Measurements from ENCODE around the gene CCL5.
A peak's percentile ranks its signal among the peaks of the same experiment; 100 is the strongest.

The CCL5 gene

DNA sequence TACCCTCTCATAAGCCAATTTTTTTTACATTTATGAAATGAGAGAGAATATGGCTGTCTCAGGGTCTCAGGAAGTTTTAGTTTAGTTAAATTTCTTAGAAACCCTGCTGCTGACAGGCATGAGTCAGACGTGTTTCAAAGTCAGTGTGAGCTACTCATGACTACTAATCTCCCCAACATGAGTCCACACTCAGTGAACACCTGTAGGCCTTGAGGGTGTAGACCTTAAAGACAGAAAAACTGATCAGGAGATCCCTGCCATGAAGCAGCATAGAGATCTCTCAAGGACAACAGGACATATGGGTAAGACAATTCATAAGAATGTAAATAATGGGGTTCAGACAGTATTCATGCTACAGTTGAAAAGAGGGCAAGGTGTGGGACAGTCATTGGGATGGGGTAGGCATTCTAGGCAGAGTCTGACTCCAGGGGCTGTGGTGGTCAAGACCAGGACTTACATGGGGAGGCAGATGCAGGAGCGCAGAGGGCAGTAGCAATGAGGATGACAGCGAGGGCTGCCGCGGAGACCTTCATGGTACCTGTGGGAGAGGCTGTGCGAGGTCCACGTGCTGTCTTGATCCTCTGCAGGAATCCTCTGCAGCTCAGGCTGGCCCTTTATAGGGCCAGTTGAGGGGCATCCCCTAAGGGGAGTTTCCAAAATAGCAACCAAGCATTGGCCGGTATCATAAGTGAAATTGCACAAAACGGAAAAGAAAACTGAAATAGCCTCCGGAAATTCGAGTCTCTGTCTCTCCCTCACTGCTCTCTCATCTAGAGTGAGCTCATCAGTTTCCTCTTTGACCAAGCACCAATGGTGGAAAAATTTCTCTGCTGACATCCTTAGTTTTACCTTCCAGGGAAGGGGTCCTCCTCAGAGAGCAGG is at the start of gene CCL5:
CCL5 (minus strand) TSS at position 588 of the 882 bp plus-strand sequence.
- DNase-seq: peak; percentile 40

DNA sequence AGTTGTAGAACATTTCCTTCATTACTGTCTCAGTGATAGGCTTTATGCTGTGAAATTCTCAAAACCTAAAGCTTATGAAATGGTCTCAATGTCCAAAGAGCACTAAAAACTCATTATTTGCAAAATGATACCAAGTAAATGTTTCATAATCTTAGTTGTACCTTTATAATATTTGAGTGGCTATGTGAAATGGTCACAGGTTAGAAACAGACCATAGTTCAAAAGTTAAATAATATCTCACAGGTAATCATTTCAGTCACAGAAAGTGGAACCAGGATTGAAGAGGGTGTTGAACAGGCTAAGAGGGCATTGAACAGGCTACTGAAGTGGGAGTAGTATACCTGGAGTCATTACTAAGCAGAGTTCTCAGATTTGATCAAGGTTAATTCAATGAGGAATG is 47.6 kb upstream of the CCL5 start:
- DNase-seq: no peak

DNA sequence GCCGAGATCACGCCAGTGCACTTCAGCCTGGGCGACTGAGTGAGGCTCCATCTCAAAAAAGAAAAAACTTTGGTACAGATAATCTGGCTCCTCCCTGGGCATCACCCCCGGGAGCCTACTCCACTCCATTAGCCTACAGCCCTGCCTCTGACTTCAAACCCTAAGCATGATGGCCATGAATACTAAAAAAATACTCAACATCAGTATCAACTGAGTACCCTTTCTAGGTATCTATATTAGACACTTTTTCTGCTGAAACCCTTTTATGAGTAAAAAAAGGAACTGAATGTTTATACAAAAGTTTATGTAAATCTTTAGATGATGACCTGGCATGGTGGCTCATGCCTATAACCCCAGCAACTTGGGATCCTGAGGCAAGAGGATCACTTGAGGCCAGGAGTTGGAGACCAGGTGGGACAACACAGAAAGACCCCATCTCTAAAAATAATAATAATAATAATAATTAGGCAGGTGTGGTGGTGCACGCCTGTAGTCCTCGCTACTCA is 43.5 kb upstream of the CCL5 start:
- no peak for DNase-seq

DNA sequence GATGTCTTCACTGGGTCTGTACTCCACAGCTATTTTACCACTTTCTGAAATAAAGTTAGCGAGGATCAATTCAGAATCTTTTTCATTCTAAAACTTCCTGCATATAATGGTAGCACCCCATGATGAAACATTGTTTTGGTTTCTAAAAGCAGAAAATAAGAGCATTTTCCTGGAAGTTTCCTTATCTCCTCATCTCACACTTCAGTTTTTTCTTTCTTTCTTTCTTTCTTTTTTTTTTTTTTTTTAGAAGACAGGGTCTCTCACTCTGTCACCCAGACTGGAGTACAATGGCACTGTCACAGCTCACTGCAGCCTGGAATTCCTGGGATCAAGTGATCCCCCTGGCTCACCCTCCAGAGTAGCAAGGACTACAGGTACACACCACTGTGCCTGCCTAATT is 40.1 kb upstream of the CCL5 start:
- no peak for DNase-seq

DNA sequence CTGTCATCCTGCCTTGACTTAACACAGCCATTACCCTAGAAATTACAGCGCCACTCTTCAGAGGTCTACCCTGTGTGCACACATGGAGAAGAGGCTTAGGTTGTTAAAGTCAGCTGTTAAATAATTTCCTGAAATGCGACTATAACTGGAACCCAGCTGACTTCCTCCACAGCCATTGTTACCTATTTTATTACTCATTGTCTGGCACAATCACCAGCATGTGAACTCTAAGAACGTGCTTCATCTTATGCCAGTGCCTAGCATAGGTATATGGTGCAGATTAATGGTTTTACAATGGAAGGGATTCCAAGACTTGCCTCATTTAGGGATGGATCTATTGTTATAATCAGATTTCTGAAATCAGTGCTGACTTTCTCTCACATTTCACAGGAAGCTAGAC is 38.5 kb upstream of the CCL5 start:
- no peak for DNase-seq

DNA sequence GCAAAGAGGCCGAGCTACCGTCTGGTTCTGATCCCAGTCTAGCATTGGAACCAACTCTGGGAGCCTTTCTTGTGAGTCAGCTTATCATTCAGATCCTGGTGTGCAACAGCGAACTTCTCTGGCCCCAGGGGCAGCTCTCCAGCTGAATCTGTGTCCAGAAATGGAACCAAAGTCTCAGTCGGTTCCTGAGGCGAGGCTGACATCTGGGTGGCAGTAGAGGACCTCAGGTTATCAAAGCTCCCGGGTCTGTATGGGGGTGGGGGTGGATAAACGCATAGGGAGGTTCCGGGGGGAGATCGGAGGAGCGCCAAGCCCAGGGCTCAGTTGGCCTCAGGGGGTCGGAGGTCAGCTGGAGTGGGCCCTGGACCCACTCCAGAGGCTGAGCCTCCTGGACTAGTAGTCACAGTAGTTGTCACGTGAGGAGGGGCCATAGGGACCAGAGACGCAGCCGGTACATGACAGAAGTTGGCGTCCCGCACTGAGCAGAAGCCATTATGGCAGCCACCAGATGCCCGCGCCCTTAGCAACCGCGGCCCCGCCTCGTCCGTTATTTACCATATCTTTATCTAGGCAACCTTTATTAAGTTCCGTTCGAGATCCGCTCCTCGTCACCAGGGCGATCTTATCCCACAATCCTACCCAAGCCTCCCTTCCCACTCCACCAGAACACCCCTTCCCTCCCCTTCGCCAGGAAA is 37.5 kb upstream of the CCL5 start:
- DNase-seq: no peak

DNA sequence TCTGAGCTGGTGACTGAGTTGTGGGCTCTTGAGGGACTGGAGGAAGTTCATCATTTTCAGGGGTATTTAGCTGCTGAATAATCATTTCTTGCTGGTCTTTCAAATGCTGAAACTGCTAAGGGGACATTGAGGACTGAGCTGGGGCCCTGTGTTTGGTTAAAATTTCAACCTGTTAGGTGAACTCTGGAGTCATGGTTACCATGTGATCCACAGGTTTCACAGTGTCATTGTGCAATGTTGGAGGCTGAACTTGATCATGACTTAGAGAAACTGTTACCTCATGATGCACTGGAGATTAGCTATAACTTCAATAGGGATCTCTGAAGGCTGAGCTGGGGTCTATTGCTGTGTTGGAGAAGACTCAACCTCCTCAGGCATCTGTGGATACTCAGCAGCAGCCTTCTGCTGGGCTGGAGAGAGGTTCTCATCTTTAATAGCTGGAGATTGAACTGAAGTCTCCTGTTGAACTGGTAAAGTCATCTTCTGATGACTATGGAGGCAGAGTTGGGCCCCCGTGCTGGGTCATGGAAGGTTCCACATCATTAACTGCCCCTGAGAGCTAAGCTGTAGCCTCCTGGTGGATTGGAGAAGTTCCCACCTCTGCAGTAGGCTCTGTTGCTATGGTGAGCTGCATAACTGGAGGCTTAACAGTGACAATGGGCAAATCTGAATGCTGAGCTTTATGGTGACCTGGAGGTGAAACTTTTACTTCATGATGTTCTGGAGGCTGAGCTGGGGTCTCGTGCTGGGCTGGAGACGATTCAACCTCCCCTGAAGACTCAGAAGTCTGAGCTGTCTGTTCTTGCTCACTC is 35.2 kb upstream of the CCL5 start:
- no peak for DNase-seq

DNA sequence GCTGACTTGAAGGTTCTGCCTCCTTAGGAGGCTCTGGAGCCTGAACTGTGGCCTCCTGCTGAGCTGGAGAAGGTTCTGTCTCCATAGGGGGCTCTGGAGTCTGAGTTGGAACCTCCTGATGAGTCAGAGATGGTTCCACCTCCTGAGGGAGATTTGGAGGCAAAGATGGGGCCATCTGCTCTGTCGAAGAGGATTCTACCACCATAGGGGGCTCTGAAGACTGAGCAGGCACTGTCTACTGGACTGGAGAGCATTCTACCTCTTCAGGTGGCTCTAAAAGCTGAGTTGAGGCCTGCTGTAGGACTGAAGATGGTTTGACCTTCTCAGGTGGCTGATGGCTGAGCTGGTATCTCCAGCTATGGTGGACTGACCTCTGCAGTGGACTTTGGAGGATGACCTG is 34.2 kb upstream of the CCL5 start:
- DNase-seq: no peak

DNA sequence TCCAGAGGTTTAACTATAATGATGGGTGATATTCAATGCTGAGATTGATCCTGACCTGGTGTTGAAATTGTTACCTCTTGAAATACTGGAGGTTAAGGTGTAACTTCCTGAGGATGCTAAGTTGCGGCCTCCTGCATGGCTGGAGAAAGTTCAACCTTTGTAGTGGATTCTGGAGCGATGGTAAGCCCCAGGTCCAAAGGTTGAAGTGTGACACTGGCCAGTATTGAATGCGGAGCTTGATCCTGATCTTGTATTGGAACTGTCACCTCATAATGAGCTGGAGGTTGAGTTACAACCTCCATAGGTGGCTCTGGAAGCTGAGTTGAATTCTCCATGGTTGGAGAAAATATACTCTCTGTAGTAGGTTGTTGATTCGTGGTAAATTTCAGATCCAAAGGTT is 33.4 kb upstream of the CCL5 start:
- no peak for DNase-seq

DNA sequence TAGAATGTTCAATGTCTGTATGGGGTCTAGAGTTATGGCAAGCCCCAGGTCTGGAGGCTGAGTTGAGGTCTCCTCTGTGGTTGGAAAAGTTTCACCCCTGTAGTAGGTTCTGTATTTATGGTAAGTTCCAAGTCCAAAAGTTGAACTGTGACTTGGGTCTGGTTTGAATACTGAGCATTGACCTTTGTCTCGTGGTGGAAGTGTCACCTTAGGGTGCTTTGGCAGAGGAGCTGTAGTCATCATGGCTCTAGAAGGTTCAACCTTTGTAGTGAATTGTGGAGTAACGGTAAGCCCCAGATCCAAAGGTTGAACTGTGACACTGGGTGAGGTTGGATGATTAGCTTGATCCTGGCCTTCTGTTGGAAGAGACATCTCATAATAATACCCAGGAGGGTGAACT is 32.8 kb upstream of the CCL5 start:
- no peak for DNase-seq

DNA sequence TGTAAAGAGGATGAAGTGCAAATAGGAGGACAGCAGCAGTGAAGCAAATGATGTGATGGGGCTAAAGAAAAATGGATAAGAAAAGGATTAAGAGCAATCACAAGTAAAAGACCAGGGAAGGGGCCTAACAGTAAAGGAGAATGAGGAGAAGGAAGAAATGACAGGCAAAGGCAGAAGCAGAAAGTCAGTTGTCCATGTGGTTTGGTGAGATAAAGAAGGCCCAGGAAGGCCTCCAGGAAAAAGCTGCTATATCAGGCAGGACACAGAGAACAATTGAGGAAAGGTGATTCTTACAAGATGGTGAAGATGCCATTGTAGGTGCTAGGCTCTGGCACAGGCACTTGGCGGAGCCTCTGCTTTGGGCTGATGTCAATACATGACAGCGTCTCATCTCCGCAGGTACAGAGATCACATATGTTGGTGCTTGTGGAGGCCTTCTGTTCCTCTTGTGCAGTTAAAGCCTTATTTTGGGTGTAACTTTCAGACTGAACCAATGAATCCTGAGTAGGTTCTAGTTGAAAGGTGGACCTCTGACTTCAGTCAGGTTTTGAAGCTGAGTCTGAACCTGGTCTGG is 32.3 kb upstream of the CCL5 start:
- DNase-seq: no peak

DNA sequence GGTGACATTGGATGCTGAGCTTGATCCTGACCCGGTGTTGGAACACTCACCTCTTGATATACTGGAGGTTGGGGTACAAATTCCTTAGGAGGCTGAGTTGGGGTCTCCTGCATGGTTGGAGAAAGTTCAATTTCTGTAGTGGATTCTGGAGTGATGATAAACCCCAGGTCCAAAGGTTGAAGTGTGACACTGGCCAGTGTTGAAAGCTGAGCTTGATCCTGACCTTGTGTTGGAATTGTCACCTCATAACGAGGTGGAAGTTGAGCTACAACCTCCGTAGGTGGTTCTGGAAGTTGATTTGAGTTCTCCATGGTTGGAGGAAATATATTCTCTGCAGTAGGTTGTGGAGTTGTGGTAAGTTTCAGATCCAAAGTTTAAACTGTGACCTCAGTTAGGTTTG is 29.2 kb upstream of the CCL5 start:
- no peak for DNase-seq

DNA sequence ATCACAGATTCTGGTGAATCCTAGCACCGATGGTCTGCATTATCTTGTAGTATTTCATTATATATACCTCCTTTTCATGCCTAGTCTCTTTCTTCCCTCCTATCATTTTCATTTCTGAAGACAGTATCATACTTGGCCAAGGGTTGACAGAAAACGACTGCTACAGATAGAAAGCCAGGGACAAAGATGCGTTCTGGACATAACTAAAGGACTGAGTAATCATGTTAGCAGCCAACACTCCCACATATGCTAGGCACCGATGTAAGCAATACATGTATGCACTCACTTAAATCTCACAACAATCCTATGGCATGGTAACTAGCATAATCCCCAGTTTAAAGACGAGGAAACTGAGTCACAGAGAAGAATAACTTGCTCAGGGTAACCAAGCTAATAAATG is 27.5 kb upstream of the CCL5 start:
- DNase-seq: no peak

DNA sequence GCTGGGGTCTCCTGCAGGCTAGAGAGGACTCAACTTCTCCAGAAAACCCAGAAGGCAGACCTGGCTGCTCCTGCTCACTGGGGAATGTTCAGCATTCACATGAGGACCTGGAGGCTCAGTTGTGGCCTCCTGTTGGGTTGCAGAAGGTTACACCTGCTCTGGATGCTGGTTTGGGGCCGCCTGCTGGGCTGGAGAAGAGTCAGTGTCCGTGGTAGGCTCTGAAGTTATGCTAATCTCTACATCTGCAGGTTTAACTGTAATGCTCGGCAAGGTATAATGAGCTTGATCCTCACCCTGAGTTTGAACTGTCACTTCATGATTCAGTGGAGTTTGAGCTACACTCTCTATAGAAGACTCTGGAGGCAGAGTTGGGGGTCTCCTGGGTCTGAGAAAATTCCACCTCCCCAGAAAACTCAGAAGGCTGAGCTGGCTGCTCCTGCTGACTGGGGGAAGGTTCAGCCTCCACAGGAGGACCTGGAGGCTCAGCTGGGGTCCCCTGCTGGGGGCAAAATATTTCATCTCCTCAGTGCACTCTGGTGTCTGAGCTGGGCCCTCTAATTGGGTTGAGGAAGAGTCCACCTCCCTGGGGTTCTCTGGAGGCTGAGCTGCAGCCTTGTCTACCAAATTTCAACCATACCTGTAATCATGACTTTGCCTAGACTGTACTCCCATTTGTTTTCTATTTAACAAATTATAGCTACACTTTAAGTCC is 26.9 kb upstream of the CCL5 start:
- no peak for DNase-seq

DNA sequence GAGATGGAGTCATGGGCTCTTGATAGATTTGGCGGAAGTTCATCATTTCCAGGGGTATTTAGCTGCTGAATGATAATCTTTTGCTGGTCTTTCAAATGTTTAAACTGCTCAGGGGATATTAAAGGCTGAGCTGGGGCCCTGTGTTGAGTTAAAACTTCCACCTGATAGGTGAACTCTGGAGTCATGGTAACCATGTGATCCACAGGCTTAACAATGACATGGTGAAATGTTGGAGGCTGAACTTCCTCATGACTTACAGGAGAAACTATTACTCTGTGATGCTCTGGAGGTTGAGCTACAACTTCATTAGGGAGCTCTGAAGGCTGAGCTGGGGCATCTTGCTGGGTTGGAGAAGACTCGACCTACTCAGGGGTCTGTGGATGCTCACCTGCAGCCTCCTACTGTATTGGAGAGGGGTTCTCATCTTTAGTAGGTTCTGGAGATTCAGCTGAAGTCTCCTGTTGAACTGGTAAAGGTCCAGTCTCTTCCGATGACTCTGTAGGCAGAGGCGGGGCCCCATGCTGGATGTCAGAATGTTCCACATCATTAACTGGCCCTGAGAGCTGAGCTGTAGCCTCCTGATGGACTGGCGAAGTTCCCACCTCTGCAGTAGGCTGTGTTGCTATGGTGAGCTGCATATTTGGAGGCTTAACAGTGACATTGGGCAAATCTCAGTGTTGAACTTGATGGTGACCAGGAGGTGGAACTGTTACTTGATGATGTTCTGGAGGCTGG is 26.2 kb upstream of the CCL5 start:
- no peak for DNase-seq

DNA sequence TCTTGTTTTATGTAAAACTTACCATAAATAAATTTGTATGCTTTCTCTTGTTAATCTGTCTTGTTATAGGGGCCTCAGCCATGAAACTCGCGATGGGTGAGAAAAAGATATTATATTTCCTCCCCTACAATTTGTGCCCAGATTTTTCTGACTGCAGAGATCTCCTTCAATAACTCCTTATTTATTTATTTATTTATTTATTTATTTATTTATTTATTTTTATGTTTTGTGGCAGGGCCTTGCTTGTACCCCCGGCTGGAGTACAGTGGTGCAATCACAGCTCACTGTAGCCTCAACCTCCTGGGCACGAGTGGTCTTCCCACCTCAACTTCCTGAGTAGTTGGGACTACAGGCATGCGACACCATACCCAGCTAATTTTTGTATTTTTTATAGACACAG is 23.3 kb upstream of the CCL5 start:
- DNase-seq: no peak

DNA sequence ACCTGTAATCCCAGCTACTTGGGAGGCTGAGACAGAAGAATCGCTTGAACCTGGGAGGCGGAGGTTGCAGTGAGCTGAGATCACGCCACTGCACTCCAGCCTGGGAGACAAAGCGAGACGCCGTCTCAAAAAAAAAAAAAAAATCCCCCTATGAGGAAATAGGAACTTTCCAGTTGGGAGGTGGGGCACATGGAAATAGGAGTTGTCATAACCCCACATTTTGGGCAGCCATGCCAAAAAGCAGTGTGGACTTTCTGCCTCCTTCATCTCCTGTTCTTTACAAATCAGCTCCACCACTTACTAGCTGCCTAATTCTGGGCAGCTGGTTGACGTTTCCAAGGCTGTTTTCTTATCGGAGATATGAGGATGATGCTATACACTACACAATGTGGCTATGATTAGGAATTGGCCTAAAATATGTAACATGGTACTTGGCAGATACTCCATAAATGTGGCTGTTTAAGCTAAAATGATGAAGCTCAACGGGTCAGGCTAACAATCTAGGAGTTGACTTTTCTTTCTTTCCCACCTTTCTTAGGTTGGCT is 21.5 kb upstream of the CCL5 start:
- no peak for DNase-seq

DNA sequence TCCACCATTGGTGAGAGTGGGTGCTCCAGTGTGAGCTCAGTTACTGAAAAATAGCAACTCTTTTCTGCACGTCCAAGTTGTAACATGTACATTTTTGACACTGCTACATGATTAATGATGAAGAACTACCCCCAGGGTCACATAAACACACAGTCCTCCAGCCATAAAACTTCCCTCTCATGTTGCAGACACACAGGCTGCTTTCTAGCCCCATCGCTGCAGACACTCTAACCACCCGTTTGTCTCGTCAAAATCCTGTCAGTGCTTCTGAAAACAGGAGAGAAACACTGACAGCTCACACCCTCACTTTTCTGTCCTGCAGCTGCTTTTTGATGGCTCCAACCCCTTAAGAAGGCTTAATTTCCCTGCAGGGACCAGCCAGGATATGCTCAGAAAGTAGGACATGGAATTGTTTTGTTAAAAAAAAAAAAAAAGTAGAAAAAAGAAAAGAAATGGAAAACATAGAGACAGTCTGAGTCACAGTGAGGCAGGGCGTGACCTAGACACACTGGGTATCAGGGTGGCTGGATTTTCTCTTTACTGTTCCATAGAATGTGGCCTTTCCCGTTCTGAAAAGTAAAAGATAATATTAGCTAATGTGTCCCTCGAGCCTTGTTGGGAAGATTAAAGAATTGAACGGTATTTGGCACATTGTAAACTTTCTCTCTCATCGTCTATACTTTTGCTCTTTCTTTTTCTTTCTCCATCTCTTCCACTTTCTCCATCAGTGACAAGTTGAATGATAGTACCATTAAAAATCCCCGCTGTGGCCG is 20.7 kb upstream of the CCL5 start:
- peak; percentile 39 for DNase-seq

DNA sequence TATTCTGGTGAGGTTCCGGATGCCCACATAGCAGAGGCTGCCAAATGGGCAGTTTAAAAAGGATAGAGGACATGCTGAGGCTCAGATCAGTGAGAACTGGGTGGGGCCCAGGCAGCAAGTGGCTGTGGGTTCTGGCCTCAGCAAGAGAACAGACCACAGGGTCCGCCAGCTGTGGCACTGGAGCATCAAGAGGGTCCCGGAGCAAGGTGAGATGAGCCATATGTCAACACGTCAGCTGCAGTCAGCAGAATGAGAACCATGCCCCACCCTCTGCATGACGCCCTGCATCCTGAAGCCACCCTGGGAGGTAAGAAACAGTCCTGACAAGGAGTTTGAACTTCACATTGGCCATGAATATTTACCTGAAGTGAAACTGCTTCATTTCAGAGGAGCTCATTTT is 20.1 kb upstream of the CCL5 start:
- peak; percentile 37 for DNase-seq

DNA sequence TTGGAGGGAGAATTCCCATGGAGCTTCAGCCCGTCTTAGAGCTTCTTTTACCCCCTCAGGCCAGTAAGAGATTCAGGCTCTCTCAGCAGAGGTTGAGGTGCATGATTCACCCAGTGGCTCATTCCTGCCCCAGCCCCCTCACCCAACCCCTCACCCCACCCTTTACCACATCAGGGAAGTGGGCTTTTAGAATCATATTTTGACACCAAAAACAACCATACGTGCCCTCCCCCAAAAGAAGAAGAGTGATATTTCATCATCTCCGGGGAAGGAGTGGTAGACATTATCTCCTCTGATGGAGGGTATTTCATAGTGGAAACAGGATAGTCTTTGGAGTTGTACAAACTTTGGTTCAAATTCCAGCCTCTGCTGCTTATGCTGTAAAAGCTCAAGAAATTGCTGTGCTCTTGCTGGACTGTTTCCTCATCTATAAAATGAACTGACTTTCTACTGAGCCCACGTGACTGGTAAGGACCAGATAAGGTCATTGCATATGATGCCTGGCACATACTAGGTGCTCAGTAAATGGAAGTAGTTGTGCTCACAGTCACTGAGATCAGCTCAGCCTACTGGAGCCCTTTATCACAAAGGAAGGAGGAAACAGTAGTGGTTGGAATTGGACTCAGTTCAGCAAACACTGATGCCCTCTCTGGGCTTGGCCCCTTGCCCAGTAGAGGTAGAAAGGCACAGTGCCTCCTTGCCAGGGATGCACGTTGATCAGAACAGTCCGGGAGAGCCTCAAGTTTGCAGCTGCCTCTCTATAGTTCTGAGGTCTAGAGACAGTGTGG is 18.3 kb upstream of the CCL5 start:
- peak; percentile 58 for DNase-seq
